GM12878 (cell line): ENCODE measurements around the gene FAM193B. TPM values are rescaled to one million over a fixed set of nuclear protein-coding genes. Genes with fewer than 3 reads are reported as not detected.
A peak's percentile ranks its signal among the peaks of the same experiment; 100 is the strongest.

Source experiments
- ASH2L ChIP-seq: fragments of 300-600, 200-600 bp; sonication (generic); IDR thresholded peaks from 2 replicates; pipeline ENCODE4 v1.6.1; 2017; ENCODE audit warnings: low read depth, mild to moderate bottlenecking, borderline replicate concordance
- BCL3 ChIP-seq: IDR thresholded peaks from 2 replicates; pipeline ENCODE4 v1.6.1; 2011; ENCODE audit warnings: borderline replicate concordance, low read depth, mild to moderate bottlenecking, moderate library complexity, low read length; ENCODE audit not compliant: insufficient read depth, poor library complexity, severe bottlenecking
- BHLHE40 ChIP-seq, 2 experiments: fragments of 450-650 bp in 1 of 2; IDR thresholded peaks; 2 replicates each; pipeline ENCODE4 v1.6.1; 2011 to 2017; ENCODE audit warnings: low read depth in 2 of 2, borderline replicate concordance in 1 of 2, improper control_type of control experiment in 1 of 2, low read length in 1 of 2, mild to moderate bottlenecking in 1 of 2
- CBFB ChIP-seq: IDR thresholded peaks from 2 replicates; pipeline ENCODE4 v1.6.1; 2016; ENCODE audit warnings: antibody characterized with exemption, low read depth
- CBX5 ChIP-seq: sonication (generic); IDR thresholded peaks from 2 replicates; pipeline ENCODE4 v1.6.1; 2016; ENCODE audit warnings: low read depth, moderate library complexity, mild to moderate bottlenecking, inconsistent platforms
- CEBPB ChIP-seq, 2 experiments: fragments of 150-350 bp in 1 of 2; IDR thresholded peaks; 2 replicates each; pipeline ENCODE4 v1.6.1; 2012 to 2014; ENCODE audit warnings: low read depth in 2 of 2, low read length in 2 of 2, borderline replicate concordance in 1 of 2, inconsistent platforms in 1 of 2
- CREM ChIP-seq: IDR thresholded peaks from 2 replicates; pipeline ENCODE4 v1.6.1; 2014; ENCODE audit warnings: antibody characterized with exemption, low read depth
- DPF2 ChIP-seq: fragments of 450-650 bp; IDR thresholded peaks from 2 replicates; pipeline ENCODE4 v1.6.1; 2017; ENCODE audit warnings: mild to moderate bottlenecking
- EED ChIP-seq: sonication (generic); IDR thresholded peaks from 2 replicates; pipeline ENCODE4 v1.6.1; 2016; ENCODE audit warnings: antibody characterized with exemption, low read depth
- FOXM1 ChIP-seq: IDR thresholded peaks from 2 replicates; pipeline ENCODE4 v1.6.1; 2012; ENCODE audit warnings: low read depth, mild to moderate bottlenecking, inconsistent platforms, low read length, moderate library complexity
- HSF1 ChIP-seq: fragments of 150-350 bp; IDR thresholded peaks from 2 replicates; pipeline ENCODE4 v1.6.1; 2014; ENCODE audit warnings: mild to moderate bottlenecking, low read depth, low read length
- IKZF2 ChIP-seq, 2 experiments: fragments of 450-650 bp; IDR thresholded peaks; 2 replicates each; pipeline ENCODE4 v1.6.1; 2017; ENCODE audit warnings: mild to moderate bottlenecking in 2 of 2, moderate library complexity in 2 of 2
- JUNB ChIP-seq: IDR thresholded peaks from 2 replicates; pipeline ENCODE4 v1.6.1; 2016; ENCODE audit warnings: antibody characterized with exemption, mild to moderate bottlenecking
- JUND ChIP-seq: IDR thresholded peaks from 2 replicates; pipeline ENCODE4 v1.6.1; 2012; ENCODE audit warnings: low read depth, mild to moderate bottlenecking, low read length, improper control_type of control experiment, moderate library complexity
- MTA3 ChIP-seq: IDR thresholded peaks from 2 replicates; pipeline ENCODE4 v1.6.1; 2012; ENCODE audit warnings: low read length, inconsistent platforms, borderline replicate concordance
- MYB ChIP-seq: fragments of 150-350 bp; IDR thresholded peaks from 2 replicates; pipeline ENCODE4 v1.6.1; 2014; ENCODE audit warnings: mild to moderate bottlenecking, low read depth, low read length, borderline replicate concordance
- NFIC ChIP-seq: IDR thresholded peaks from 2 replicates; pipeline ENCODE4 v1.6.1; 2012; ENCODE audit warnings: low read depth, mild to moderate bottlenecking, inconsistent platforms, low read length, moderate library complexity
- POLR2AphosphoS5 ChIP-seq: IDR thresholded peaks from 2 replicates; pipeline ENCODE4 v1.6.1; 2011; ENCODE audit warnings: mild to moderate bottlenecking, low read length, inconsistent platforms
- RB1 ChIP-seq: fragments of 450-650 bp; formaldehyde crosslinking; IDR thresholded peaks from 2 replicates; pipeline ENCODE4 v1.6.1; 2017; ENCODE audit warnings: mild to moderate bottlenecking, borderline replicate concordance
- SMC3 ChIP-seq: IDR thresholded peaks from 2 replicates; pipeline ENCODE4 v1.6.1; 2011; ENCODE audit warnings: low read length, improper control_type of control experiment, borderline replicate concordance
- SREBF1 ChIP-seq: IDR thresholded peaks from 2 replicates; pipeline ENCODE4 v1.6.1; 2012; ENCODE audit warnings: mild to moderate bottlenecking, low read length
- SUZ12 ChIP-seq: fragments of 200-600 bp; sonication (generic); IDR thresholded peaks from one replicate; pipeline ENCODE4 v1.6.1; 2018; ENCODE audit warnings: antibody characterized with exemption, mild to moderate bottlenecking; ENCODE audit not compliant: unreplicated experiment
- TAF1 ChIP-seq: IDR thresholded peaks from 2 replicates; pipeline ENCODE4 v1.6.1; 2011; ENCODE audit warnings: mild to moderate bottlenecking, low read depth, low read length, borderline replicate concordance
- YBX1 ChIP-seq: fragments of 450-650 bp; IDR thresholded peaks from 2 replicates; pipeline ENCODE4 v1.6.1; 2016; ENCODE audit warnings: antibody characterized with exemption
- ZNF24 ChIP-seq: fragments of 450-650 bp; IDR thresholded peaks from 2 replicates; pipeline ENCODE4 v1.6.1; 2017; ENCODE audit warnings: antibody characterized with exemption, mild to moderate bottlenecking
- ZNF687 ChIP-seq: fragments of 450-650 bp; IDR thresholded peaks from 2 replicates; pipeline ENCODE4 v1.6.1; 2017; ENCODE audit warnings: mild to moderate bottlenecking, moderate library complexity
- polyA plus RNA-seq, 11 experiments: library from polyadenylated mRNA; depleted of rRNA in 4 of 11; unstranded in 6 of 11; stranded (reverse) in 5 of 11; fragments of >200 nt; fragmentation: Nextera tagmentation in 4 of 11; fragmentation: Illumina TruSeq in 1 of 11; extraction: Ambion mirVana in 4 of 11; extraction: Trizol in 1 of 11; gene quantifications; 1 replicate in 1 of 11; 2 replicates in 10 of 11; pipeline versions ENCODE4 v1.2.1 to v1.2.3, GENCODE V29; 2011 to 2016; ENCODE audit warnings: inconsistent platforms in 2 of 11, missing spikeins in 2 of 11, low read depth in 1 of 11
- total RNA-seq, 4 experiments: library from RNA; depleted of rRNA in 3 of 4; stranded (reverse); fragments of >200 nt in 3 of 4; fragmentation: Illumina TruSeq in 1 of 4; extraction: Trizol in 1 of 4; gene quantifications; 2 replicates each; pipeline versions ENCODE4 v1.2.1 to v1.2.3, GENCODE V29; 2013 to 2021

FAM193B gene
- total and polyA plus RNA-seq, 10 of the 15 experiments (the other 5 are each of a cell fraction or from before 2014, with no cell fraction given) = 3.3 to 47.0 (median 25.1) TPM

- TF ChIP-seq RB1 (no peak), JUNB (no peak), CREM (peak; percentile 53; the same call in 1 of the 2 replicates), CBX5 (no peak), MYB (no peak), IKZF2 (IDR thresholded peaks at IDR 0.05) (peak in 1 of 2 experiments; percentile 18; a peak in 1 of 4 replicates), MTA3 (no peak), SMC3 (no peak), HSF1 (no peak), BHLHE40 (IDR thresholded peaks at IDR 0.05; ENCODE audit: borderline replicate concordance in 1 of 2, low read depth in 2 of 2, low read length in 1 of 2) (peak in 1 of 2 experiments; percentile 50; a peak in 1 of 4 replicates), ZNF24 (no peak), EED (no peak), CBFB (no peak), SUZ12 (no peak), BCL3 (no peak), FOXM1 (no peak), NFIC (no peak), JUND (no peak), ASH2L (no peak; the same call in 1 of the 2 replicates), POLR2AphosphoS5 (no peak), SREBF1 (peak; percentile 75), ZNF687 (no peak), CEBPB (IDR thresholded peaks at IDR 0.05; ENCODE audit: borderline replicate concordance in 1 of 2, low read depth in 2 of 2, low read length in 2 of 2) (no peak), DPF2 (no peak), YBX1 (no peak), TAF1 (no peak)
Measured at GRCh38 chr5:177554474-177555111, at the start of gene FAM193B (continued).
